Skin of body (tissue), 2 donors: ENCODE data around the gene ZNF282. TPM values are rescaled to one million over a fixed set of nuclear protein-coding genes. Genes with fewer than 3 reads are reported as not detected.

Experiments used
- DNase-seq: peaks from one replicate; lab custom pipeline; 2025; lab: John Stamatoyannopoulos, UW
- total RNA-seq: library from RNA; depleted of rRNA; stranded (reverse); fragments of >200 nt; gene quantifications from one replicate; pipeline ENCODE4 v1.2.3, GENCODE V29; 2014

Gene ZNF282
- 17.8 TPM for total RNA-seq

- DNase-seq: peak; percentile 59
Measured at GRCh38 chr7:149195180-149196150, at the start of gene ZNF282. TSS of gene ZNF282 (plus strand) at chr7:149195546. CDS start at chr7:149195590, 44 bp downstream.

DNA sequence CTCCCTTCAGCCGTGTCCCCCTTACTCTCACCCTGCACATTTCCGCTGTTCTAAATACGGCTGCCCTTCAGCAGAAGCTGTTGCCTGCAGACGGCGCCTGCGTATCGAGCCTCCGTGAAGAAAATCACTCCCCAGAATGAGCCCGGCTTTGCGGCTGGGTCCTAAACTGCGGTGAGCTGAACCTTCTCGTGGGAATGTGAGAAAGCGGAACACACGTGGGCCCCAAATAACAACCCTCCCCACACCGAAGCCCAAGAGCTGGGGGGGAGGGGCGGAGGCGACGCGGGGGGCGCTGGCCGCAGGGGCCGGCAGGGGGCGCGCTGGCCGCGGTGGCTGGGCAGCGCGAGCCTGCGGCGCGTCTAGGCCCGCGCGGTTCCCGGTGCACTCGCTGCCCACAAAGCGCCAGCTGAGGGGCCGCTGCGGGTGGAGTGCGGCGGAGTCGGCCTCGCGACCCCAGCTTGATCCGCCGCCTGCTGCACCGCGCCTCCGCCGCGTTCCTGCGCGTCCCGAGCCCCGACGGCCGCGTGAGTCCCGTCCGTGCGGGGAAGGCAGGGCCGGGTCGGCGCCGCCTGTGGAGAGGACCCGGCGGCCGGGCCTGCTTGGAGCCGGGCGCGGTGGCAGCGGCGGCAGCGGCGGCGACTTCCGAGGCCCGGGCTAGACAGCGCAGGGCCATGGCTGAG is 48.1 kb upstream of the ZNF282 start, which contains the start of gene ZNF398:
Gene ZNF398, plus strand, starts transcription at position 382 of the 680 bp plus-strand sequence. Its CDS starts 290 bp downstream, at position 672.
- DNase-seq: peak; percentile 60

- no peak for DNase-seq
Measured at GRCh38 chr7:149147752-149148653, 47.3 kb upstream of the ZNF282 start.

DNA sequence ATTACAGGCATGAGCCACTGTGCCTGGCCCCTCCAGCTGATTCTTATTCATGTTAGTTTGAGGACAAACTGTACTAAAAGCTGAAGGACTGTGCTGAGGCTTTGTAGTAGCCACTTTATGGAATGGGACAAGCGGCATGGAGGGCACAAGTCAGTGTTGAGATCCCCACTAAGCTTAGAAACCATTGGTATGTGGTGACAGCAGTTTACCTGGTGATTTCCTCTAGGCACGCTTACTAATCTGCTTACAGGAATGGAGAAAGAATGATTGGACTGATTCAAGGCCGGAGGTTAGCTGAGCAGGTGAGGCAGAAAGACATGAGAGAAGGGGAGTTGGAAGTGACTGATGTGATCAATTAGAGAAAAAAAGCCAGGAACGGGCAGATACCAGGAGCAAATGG is 44.4 kb upstream of the ZNF282 start:
- DNase-seq: no peak

DNA sequence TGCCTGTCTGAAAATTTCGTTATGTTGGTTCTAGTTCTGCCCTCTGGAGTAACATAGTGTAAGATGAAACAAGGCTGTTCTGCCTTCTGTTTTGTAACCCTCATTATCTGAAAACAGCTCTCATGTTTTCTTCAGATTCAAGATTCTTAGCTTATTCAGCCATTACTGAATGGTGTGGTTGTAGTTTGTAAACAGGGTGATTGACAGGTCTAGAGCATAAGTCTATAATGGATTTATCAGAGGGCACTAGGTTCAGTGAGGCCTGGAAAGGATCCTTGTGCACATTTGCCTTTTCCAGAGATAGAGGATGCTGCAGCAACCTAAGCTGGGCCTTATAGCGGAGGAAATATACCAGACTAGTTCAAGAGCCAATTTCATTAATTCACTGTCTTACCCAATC is 42.0 kb upstream of the ZNF282 start:
- no peak for DNase-seq

GRCh38 chr7:149154056-149154455 is 41.3 kb upstream of the ZNF282 start:
- no peak for DNase-seq

DNA sequence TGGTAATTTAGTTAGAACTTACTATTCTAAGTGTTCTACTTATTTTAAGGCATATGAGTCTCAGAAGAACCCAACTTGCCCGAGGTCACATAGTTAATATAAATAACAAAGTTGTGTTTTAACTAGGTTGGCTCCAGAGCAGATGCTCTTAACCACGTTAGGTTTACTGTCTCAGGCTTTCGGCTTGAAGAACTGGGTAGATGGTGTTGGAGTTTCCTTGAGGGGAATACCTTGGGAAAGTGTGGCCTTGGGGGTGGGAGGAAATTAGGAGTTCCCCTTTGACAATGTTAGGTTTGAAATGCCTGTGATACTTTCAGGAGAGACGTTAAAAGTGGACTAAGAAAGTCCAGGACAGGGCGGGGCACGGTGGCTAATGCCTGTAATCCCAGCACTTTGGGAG is 38.4 kb upstream of the ZNF282 start:
- DNase-seq: no peak

DNA sequence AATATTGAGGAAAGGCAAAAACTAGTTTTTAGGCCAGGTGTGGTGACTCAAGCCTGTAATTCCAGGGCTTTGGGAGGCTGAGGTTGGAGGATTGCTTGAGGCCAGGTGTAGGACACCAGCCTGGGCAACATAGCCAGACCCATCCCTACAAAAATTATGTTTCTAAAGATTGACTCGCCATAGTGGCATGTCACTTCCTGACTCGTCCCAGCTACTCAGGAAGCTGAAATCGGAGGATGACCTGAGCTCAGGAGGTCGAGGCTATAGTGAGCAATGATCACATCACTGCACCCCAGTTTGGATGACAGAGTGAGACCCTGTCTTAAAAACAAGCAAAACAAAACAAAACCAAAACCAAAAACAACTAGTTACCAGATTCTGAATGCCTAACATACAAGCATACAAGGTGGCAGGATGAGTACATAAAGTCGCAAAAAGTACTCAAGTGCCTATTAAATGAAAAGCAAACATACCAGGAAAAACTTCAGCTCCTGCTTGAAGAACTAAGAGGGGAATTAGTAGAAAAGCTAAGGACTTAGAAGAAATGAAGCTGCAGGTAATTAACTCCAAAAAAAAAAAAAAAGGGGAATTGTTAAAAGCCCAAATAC is 34.0 kb upstream of the ZNF282 start:
- DNase-seq: no peak

- no peak for DNase-seq
Measured at GRCh38 chr7:149166142-149166541, 29.2 kb upstream of the ZNF282 start.

- no peak for DNase-seq
Measured at GRCh38 chr7:149166630-149167352, 28.6 kb upstream of the ZNF282 start.

GRCh38 chr7:149171892-149172533 is 23.3 kb upstream of the ZNF282 start:
- DNase-seq: no peak

- DNase-seq: no peak
Measured at GRCh38 chr7:149172534-149172920, 22.8 kb upstream of the ZNF282 start.

- no peak for DNase-seq
Measured at GRCh38 chr7:149175150-149175549, 20.2 kb upstream of the ZNF282 start.

- no peak for DNase-seq
Measured at GRCh38 chr7:149179241-149179640, 16.1 kb upstream of the ZNF282 start.

GRCh38 chr7:149180722-149181449 is 14.5 kb upstream of the ZNF282 start:
- peak; percentile 3 for DNase-seq

DNA sequence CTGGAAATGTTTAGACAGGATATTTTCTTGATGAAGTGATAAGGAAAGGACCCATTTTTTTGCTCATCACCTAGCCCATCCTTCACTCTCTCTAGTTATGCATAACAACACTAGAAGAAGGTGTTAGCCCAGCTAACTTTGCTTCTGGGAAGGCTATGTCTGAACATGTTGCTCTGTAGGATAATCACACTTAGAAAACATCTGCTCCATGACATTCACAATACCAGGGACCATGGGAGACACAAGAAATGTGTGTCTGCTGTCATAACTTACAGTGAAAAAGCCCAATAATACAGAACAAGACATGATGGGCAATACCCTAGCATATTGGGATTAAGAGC is 13.9 kb upstream of the ZNF282 start:
- no peak for DNase-seq

- no peak for DNase-seq
Measured at GRCh38 chr7:149184274-149184673, 11.1 kb upstream of the ZNF282 start.

DNA sequence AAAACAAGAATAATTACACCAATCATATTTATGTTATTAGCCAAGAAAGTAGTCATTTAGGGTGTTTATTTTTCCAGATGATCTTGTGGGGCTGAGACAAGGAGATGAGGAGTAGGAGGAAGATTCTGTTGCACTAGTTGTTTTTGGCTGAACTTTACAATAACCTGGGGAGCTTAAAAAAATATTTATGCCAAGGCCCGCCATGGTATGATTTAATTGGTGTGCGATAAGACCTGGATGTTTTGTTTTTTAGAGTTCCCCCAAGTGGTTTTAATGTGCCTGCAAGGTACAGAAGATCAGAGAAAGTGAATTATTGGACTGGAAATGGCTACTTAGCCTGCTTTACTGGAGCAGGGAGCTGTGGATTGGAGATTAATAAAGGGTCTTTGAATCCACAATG is 7.1 kb upstream of the ZNF282 start:
- no peak for DNase-seq

DNA sequence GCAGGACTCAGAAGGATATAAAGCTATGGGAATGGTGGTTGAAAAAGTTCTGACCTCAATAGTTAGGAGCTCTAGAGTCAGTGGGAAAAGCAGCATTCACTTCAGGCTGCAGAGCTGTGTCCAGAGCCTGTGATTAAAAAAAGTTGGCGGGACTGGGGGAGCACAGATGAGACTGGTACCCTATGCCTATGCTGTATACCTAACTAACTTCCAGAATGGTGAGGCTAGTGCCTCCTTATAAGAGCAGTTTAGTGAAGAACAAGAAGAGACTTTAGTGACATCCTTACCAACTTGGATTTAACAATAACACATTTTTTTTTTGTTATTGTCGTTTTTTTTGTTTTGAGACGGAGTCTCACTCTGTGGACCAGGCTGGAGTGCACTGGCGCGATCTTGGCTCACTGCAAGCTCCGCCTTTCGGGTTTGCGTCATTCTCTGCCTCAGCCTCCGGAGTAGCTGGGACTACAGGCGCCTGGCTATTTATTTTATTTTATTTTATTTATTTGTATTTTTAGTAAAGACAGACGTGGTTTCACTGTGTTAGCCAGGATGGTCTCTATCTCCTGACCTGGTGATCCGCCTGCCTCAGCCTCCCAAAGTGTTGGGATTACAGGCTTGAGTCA is 6.6 kb upstream of the ZNF282 start:
- DNase-seq: no peak
